ENCODE results near the gene KNTC1. TPM values are rescaled to one million over a fixed set of nuclear protein-coding genes. Genes with fewer than 3 reads are reported as not detected.
A peak's percentile ranks its signal among the peaks of the same experiment; 100 is the strongest.
"Not testable (repeated sequence)": the region's sequence is repeated elsewhere in the genome, so short reads cannot be mapped to it uniquely, and the experiment has no call there.

The KNTC1 gene
- total RNA-seq, 1 donor from 2014 or later = 18.7 TPM

GRCh38 chr12:122643207-122643805 lies 116.3 kb downstream of the KNTC1 start:
- Histone ChIP-seq H3K9me3 (no peaks in the 10 kb centered on the region), H3K27ac (no peak overlapping the region), H3K4me3 (no peak overlapping the region), H3K4me1 (no peaks in the 10 kb centered on the region), H3K36me3 (no peaks in the 10 kb centered on the region), H3K27me3 (no peaks in the 10 kb centered on the region)
- intact Hi-C loops (cut with DNase I) = no loop called here
- no peak for DNase-seq (ENCODE audit: extremely low spot score in 2 of 2)
- TF ChIP-seq POLR2A (IDR thresholded peaks at IDR 0.05) = no peak
- TF ChIP-seq POLR2AphosphoS5 (IDR thresholded peaks at IDR 0.05; ENCODE audit: insufficient read depth in 1 of 2, low read depth in 1 of 2) = no peak
- TF ChIP-seq CTCF (IDR thresholded peaks at IDR 0.05) = no peak

- intact Hi-C loops (cut with DNase I) = no loop called here
- Histone ChIP-seq H3K36me3 (no peaks in the 10 kb centered on the region), H3K27ac (no peak overlapping the region), H3K4me3 (no peak overlapping the region), H3K27me3 (no peaks in the 10 kb centered on the region), H3K9me3 (no peaks in the 10 kb centered on the region), H3K4me1 (no peaks in the 10 kb centered on the region)
- no peak for DNase-seq (ENCODE audit: extremely low spot score in 2 of 2)
- TF ChIP-seq POLR2AphosphoS5 (IDR thresholded peaks at IDR 0.05; ENCODE audit: insufficient read depth in 1 of 2, low read depth in 1 of 2) (no peak), POLR2A (IDR thresholded peaks at IDR 0.05) (no peak), CTCF (IDR thresholded peaks at IDR 0.05) (no peak)
Observed at GRCh38 chr12:122646517-122647217, 119.6 kb downstream of the KNTC1 start.

GRCh38 chr12:122651520-122652224 lies 124.6 kb downstream of the KNTC1 start:
- no peaks in the 10 kb centered on the region for H3K4me1 ChIP-seq
- no peaks in the 10 kb centered on the region for H3K9me3 ChIP-seq
- H3K4me3 ChIP-seq = no peak overlapping the region
- intact Hi-C loops (cut with DNase I) = no loop called here
- no peak for DNase-seq (ENCODE audit: extremely low spot score in 2 of 2)
- H3K27ac ChIP-seq = no peak overlapping the region
- TF ChIP-seq CTCF (IDR thresholded peaks at IDR 0.05) (no peak), POLR2AphosphoS5 (IDR thresholded peaks at IDR 0.05; ENCODE audit: insufficient read depth in 1 of 2, low read depth in 1 of 2) (peak in 1 of 2 donors; percentile 73), POLR2A (IDR thresholded peaks at IDR 0.05) (no peak)
- H3K27me3 ChIP-seq = no peaks in the 10 kb centered on the region
- H3K36me3 ChIP-seq = no peaks in the 10 kb centered on the region

- H3K4me3 ChIP-seq; DNase-seq (ENCODE audit: extremely low spot score in 2 of 2); H3K36me3 ChIP-seq; H3K9me3 ChIP-seq; H3K27ac ChIP-seq; H3K27me3 ChIP-seq; intact Hi-C loops (cut with DNase I); H3K4me1 ChIP-seq: not testable (repeated sequence)
Observed at GRCh38 chr12:122653291-122653690, 126.2 kb downstream of the KNTC1 start.

- intact Hi-C loops (cut with DNase I) = no loop called here
- H3K27ac ChIP-seq = no peak overlapping the region
Observed at GRCh38 chr12:122656298-122656697, 129.2 kb downstream of the KNTC1 start.

More at GRCh38 chr12:122656298-122656697, 129.2 kb downstream of the KNTC1 start:
- Histone ChIP-seq H3K4me3 (no peak overlapping the region), H3K9me3 (no peaks in the 10 kb centered on the region), H3K36me3 (no peaks in the 10 kb centered on the region), H3K27me3 (no peaks in the 10 kb centered on the region), H3K4me1 (no peaks in the 10 kb centered on the region)
- TF ChIP-seq POLR2AphosphoS5 (IDR thresholded peaks at IDR 0.05; ENCODE audit: insufficient read depth in 1 of 2, low read depth in 1 of 2) (no peak), CTCF (IDR thresholded peaks at IDR 0.05) (no peak), POLR2A (IDR thresholded peaks at IDR 0.05) (no peak)
- DNase-seq (ENCODE audit: extremely low spot score in 2 of 2) = no peak
